OCI-LY1 (cell line): ENCODE data around the gene TCHP.

Source experiments
- CTCF ChIP-seq: fragments of 200-600 bp; sonication (generic), shearing (Covaris generic); IDR thresholded peaks from 2 replicates; pipeline ENCODE4 v1.5.1; 2017; ENCODE audit warnings: mild to moderate bottlenecking, antibody characterized with exemption, low read length, moderate library complexity, mixed read lengths
- EZH2 ChIP-seq: fragments of 200-600 bp; sonication (generic), shearing (Covaris generic); IDR thresholded peaks from 2 replicates; pipeline ENCODE4 v1.8.0; 2017; ENCODE audit warnings: borderline replicate concordance, mixed run types, mild to moderate bottlenecking, antibody characterized with exemption, low read length, moderate library complexity, mixed read lengths

GRCh38 chr12:109923038-109923437, 23.0 kb downstream of the TCHP start:
- TF ChIP-seq CTCF (no peak), EZH2 (no peak)
